Stimulated activated CD8-positive, alpha-beta memory T cell treated with anti-CD3 and anti-CD28 coated beads, Interleukin-15, amount 100 ng/mL, for 24 hours (primary cell): ENCODE results near the gene TPH1.
A peak's percentile ranks its signal among the peaks of the same experiment; 100 is the strongest.
"Not testable (repeated sequence)": the region's sequence is repeated elsewhere in the genome, so short reads cannot be mapped to it uniquely, and the experiment has no call there.

Experiments
- DNase-seq: peaks from one replicate; pipeline ENCODE4 v3.0.0-alpha.2; 2020; ENCODE audit warnings: low read depth

The TPH1 gene

DNA sequence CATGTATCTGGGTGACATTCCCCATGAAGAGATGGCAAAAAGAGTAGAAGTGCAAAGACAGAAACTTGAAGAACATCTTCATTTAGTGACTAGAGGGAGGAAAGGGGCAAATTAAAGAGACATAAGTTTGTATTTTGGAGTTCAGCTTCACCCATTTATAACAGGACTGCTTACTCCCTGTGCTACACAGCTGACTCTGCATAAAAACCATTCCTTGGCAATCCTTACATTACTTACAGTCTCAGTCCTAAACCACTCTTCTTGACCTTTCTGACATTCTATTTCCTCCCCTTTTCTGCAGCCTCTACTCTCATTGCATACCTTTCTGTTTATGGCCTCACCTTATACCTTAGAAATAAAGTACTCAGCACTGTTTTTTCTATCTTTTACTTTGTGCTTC is 26.4 kb downstream of the TPH1 start:
- DNase-seq, result no peak

- no peak for DNase-seq
Observed at GRCh38 chr11:18016789-18017188, 29.3 kb downstream of the TPH1 start.

DNA sequence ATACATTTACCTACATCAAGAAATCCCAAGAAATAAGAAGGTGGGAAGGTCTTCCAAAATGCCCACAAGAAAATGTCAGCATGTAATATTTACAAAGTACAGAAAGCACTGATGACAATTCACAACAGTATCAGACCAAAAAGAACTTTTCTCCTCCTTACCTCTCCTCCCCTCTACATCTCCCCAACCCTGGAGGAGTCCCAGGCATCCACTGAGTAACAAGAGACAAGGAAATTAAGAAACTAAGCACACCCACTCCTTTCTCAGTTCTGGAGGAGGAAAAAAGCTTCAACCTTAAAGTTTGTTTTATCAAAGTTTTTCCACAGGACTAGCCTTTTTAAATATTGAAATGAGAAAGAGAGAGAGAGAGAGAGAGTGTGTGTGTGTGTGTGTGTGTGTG is 31.2 kb downstream of the TPH1 start:
- DNase-seq, result no peak

- DNase-seq, result no peak
Observed at GRCh38 chr11:18013790-18014507, 32.1 kb downstream of the TPH1 start.

- peak; percentile 81 for DNase-seq
Observed at GRCh38 chr11:18012906-18013781, 32.9 kb downstream of the TPH1 start, which contains the start of gene SERGEF. SERGEF (minus strand) TSS chr11:18013047; CDS start chr11:18013010, 37 bp downstream.

DNA sequence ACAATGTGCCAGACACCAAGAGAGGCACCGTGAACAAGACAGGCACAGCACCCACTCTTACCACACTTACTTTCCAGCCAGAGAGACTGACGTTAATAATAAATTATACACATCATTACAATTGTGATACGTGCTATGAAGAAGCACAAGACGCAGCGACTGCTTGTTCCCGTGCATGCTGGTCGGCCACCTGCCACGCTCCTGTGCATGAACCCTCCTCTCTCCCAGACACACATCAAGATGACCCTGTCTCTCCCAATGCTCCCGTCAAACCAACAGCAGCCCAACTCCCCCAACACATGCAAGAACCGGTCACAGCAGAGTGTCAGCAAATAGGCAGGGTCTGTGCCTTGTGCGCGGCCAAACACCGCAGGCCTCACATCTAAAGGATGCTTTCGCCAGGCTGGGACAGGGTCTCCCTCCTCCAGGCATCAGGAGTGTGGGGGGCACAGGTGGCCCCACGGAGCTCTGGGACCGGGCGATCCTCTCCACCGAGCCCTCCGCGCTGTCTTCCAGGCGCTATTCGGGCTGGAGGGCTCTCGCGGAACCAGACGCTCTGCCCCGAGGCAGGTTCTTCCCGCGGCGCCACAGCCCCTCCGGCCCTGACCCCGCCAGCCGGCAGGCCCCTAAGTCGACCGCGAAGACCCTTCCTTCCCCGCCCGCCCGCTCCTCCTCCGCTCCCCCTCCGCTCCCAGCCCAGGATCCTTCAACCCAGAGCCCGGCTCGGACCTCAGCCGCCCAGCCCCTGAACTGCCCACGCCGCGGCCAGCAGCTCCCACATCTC is 33.8 kb downstream of the TPH1 start:
- DNase-seq, result peak; percentile 6

GRCh38 chr11:18011633-18012032 is 34.4 kb downstream of the TPH1 start:
- no peak for DNase-seq

DNA sequence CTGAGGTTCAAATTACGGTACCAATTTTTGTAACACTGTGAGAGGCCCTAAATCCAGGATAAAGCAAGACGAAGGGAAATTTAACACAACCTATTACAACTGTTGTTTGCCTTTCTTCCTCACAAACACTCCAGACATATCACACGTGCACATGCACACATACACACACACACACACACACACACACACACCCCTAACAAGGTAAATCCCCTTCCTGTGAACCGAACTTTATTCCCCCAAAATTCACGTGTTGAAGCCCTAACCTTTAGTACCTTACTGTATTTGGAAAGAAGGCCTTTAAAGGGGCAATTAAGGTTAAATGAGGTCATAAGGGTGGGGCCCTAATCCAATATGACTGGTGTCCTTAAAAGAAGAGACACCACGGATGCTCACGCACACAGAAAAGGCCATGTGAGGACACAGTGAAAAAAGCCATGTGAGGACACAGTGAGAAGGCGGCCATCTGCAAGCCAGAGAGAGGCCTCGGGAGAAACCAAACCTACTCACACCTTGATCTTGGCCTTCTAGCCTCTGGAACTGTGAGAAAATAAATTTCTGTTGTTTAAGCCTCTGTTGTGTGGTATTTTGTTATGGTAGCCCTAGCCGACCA is 35.0 kb downstream of the TPH1 start:
- DNase-seq, result no peak

- DNase-seq, result no peak
Observed at GRCh38 chr11:18010121-18010670, 35.9 kb downstream of the TPH1 start.

- DNase-seq, result no peak
Observed at GRCh38 chr11:18005376-18006129, 40.5 kb downstream of the TPH1 start.

DNA sequence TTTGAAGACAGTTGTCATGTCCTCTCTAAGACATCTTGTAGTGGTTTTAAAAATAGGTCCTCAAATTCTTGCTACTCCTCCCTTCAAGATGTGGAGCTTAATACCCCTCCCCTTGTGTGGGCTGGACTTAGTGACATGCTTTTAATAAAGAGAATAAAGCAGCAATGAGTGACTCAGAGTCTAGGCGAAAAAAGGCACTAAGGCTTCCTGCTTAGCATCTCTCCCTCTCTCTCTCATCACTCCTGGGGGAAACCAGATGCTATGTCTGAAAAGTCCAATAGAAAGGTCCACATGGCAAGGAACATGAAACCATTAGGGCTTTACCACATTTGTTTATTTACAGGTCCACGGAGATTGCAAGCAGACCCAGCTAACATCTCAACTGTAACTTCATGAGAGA is 44.9 kb downstream of the TPH1 start:
- DNase-seq, result no peak

DNA sequence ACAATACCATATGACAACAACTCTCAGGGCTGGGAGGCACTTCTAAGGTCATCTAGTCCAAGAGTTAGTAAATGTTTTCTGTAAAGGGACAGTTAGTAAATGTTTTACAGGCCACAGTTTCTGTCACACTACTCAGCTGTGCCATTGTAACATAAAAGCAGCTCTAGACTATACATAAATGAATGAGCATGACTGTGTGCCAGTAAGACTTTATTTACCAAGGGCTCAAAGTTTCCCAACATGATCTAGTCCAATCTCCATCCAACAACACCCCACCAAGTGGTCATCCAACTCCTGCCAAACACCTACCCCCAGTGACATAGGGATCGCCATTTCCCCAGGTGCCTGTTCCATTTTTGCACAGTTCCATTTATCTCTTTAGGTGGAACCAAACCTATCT is 45.3 kb downstream of the TPH1 start:
- no peak for DNase-seq

GRCh38 chr11:18000128-18000527 is 45.9 kb downstream of the TPH1 start:
- DNase-seq, result not testable (repeated sequence)
